HCEC 1CT (cell line): ENCODE data around the gene LRAT.

Experiments used
- DNase-seq: peaks from one replicate; pipeline ENCODE4 v3.0.0-alpha.2; 2017

The LRAT gene

DNA sequence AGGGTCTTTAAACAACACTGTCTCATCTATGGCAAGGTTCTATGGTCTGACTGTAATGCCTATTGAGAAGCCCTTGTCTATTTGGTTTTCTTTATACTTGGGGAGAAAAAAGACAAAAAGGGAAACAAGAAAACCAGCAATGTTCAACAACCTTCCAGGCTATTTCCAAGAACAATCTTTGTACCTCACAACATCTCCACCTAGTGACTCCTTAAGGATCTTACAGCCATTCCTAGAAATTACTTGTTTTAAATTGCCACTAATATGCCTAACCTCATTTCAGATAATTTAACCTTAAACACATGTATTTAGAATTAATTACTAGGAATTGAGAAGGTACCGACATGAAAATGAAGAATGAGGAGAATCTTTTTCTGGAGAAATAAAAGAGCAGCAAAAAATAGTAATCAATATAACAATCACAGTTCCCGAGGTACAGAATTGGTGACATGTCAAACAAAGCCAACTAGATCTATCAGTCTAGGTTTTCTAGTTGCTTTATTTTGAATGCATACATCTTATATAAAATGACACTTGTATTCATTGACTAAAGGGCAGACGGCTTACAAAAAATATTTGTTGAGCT is 35.7 kb downstream of the LRAT start:
- DNase-seq, result peak; percentile 27

DNA sequence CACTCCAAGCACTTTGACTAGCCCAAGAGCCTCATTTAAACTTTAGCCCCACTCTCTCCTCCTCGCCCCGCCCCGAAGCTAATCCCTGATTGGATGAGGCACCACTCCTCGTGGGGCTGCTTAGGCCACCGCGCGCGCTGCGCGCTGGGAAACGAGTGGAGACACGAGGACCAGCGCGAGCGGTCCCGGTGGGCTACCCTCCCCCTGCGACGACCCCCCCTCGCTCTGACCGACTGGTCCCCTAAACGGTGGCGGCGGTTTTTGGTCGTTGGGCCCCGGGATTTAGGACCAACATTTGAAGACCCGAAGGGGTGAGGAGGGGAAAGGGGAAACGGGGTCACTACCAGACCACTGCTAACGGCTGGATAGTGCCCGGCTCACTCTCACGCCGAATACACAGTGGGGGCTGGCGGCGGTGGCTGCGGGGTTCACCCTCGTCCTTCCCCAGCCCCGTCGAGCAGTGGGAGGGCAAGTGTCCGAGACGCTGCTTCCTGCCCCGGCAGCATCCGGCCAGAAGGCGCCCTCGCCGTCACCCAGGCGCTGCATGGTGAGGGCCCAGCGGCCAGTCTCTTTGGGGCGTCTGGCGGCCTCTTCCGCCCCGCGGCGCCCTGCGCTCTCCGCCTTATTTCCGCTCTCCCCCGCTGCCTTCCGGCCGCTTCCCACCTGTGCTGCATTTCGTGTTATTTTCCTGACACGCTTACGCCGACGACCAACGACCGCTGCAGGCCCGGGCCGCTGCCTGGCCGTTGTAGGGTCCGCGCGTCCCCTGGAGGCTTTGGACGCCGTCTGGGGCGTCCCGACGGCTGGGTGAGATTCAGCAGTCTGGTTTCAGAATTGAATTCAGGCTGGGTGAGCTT is 37.6 kb downstream of the LRAT start, which contains the start of gene RBM46:
RBM46 (plus strand) TSS at position 147 of the 857 bp plus-strand sequence. CDS start 15,481 bp downstream, outside the sequence.
- no peak for DNase-seq

DNA sequence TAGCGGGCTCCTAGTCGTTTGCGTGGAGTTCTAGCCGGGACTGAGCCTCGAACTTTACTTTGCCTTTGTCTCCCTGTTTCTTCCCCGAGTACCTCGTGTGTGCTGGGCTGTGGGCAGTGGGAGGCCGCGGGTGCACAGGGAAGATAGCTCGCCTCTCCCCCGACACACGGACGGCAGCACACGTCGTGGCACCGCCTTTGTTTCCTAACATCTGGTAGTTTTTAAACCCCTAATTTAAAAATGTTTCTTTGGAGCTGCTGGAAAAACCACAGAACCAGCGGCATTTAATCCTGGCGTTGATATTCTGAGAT is 38.1 kb downstream of the LRAT start:
- DNase-seq, result no peak
